HG02970 (cell line): ENCODE data around the gene VENTX.
"Not testable (repeated sequence)": the region's sequence is repeated elsewhere in the genome, so short reads cannot be mapped to it uniquely, and the experiment has no call there.

Experiments
- ATAC-seq: cut with Tn5 transposase; IDR thresholded peaks from one replicate; pipeline ENCODE4 v1.9.1; 2021; ENCODE audit warnings: mild to moderate bottlenecking, moderate library complexity, moderate number of reproducible peaks; ENCODE audit not compliant: unreplicated experiment, low FRiP score

The VENTX gene

DNA sequence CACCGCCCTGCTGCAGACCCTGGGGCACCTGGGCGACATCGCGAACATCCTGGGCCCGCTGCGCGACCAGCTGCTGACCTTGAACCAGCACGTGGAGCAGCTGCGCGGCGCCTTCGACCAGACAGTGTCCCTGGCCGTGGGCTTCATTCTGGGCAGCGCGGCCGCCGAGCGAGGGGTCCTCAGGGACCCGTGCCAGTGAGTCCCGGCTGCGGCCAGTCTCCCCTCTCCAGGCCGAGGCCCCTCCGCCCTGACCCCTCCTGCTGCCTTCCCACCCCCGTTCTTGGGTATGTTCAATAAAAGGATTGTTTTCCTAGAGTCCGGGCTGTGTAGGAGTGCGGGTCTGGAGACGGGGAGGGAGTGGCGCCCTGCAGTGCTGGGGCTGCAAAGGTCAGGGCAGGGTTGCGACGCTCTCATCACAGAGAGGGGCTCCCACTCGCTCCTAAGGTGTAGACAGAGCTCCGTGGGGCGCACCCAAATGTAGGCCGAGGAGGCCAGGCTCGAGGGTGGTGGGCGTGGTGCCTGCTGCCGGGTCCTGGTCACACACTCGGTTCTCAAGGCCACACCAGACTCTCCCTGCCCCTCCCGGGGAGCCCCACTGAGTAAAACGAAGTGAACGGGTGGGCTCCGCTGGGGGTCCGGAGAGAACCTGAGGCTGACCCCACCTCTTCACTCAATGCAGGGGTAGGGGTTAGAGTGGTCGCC is 6.3 kb upstream of the VENTX start:
- no peak for ATAC-seq

DNA sequence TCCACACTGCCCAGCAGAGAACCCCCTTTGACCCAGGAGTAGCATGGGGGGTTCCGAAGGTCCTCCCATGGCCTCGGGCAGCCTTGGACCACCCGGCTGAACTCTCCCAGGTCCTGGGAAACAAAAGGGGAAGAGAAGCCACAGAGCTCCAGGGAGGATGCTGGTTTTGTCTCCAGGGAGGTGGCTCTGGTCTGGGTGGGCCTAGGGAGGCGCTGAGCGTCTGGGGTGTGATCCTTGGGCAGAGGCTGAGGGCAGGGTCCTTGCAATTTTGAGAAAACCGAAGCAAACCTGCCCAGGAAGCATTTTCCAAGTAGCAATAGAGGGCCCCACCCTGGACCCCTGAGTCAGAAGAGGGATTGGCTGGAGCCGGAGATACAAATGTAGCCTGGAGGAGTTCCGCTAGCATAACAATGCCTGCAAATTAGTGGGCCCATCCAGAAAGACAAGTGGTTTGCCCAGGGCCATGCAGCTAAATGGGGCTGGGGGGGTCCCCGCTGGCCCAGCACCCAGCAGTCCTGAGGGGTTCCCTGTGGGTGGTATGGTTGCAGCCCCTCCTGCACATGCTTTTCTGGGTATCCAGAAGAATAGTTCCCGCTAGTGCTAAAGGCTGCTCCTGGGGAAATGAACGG is 5.6 kb upstream of the VENTX start:
- ATAC-seq: no peak

DNA sequence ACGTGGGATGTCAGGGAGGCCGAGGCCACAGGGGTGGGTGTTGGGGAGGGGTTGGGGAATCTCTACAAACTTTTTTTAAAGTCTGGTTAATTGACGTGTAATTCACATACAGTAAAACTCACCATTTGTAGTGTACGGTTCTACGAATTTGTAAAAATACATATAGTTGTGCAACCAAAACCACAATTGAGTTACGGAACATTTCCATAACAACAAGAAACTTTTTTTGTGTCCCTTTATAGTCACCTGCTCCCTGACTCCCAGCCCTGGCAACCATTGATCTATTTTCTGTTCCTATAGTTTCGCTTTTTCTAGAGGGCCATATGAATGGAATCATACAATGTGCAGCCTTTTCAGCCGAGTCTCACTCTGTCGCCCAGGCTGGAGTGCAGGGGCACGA is 2.9 kb upstream of the VENTX start:
- ATAC-seq: not testable (repeated sequence)

DNA sequence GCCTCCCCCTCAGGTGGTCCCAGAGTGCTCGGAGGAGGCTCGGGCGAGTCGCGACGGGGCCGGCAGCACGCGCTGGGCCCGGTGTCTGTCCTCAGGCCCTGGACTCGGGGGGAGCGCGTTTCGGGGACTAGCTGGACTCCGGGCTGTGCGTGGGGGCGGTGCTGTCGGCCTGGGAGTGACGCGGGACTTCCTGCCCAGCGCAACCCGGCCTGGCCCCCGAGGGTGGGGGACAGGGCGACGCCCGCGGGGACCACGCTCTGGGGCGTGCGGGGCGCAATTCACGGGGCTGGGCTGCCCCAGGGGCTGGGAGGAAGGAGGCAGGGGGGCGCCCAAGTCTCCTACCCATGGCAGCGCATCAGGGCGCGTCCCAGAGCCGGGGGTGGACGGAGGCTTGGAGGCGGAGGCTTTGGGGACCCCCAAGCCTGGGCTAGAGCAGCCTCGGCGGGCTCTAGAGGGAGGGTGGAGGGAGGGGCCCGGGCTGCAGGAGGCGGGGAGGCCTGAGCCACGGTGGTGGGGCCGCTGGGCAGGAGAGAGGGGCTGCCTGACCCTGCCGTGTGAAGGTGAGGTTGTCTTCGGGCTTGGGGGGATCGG is 2.3 kb upstream of the VENTX start:
- ATAC-seq: no peak

DNA sequence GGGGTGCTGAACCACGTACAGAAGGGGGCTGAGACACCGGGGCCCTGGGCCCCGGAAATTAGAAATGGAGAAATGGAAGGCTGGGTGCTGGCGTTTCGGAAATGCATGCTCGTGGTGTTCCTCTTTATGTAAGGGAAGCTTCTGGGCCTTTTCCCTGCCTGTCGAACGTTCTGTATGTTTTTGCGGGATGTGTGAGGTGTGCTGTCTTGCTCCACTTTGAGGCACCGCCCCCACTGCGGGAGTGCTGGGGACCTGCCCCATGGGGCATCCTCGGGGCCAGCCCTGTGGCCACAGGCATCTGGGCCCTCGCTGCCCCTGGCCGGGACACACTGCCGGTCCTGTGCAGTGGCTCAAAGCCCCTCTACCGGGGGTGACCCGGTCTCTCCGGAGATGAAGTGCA is 1.7 kb upstream of the VENTX start:
- ATAC-seq: no peak

DNA sequence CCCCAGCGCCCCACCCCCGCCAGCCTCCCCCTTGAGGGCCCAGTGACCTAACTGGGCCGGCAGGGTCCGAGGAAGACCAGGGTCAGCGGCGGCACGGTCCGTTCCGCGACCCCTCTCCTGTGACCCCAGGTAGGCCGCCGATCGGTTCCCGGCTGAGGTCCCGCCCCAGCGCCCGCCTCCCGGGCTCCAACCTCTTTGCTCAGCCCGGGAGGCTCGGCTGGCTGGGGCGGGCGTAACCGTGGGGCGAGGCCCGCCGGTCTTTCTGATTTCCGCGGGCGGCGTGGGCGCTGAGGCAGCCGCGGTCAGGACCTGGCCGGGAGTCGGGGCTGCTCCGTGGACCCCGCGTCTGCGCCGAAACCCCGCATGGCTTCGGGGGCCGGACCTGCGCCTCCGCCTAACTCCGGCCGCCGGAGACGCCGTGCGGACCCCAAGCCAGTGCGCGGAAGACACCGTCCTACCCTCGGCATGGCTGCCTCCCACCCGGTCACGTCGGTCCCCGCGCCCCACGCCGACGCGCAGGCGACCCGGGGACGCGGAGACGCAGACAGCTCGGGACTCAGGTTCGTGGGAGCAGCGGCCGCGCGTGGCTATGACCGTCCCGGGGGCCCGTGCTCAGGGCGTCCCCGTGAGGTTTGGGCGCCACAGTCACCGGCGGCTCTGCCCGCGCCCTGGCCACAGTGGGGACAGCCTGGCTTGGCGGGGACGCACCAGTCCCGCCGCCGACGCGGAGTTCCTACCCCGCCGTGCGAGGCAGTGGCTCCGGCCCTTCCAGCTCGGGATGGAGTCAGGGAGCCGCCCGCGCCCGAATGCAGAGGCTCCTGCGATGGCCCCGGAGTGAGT is 1.0 kb upstream of the VENTX start:
- ATAC-seq: no peak

DNA sequence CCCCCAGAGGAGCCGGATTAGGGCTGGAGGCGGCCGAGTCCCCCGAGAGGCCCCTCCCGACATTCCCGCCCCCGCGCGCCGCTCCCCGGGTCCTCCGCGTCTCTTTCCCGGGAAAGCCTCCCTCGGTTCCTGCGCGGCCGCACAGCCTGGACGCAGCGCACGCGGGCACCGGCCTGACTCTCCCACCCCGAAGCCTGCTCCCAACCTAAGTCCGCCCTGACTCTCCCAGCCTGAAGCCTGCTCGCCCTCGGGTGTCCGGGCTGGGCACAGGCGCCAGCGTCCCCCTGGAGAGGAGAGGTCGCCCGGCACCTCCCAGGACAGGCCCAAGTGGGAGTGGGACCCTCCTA is 441 bp upstream of the VENTX start:
- no peak for ATAC-seq

DNA sequence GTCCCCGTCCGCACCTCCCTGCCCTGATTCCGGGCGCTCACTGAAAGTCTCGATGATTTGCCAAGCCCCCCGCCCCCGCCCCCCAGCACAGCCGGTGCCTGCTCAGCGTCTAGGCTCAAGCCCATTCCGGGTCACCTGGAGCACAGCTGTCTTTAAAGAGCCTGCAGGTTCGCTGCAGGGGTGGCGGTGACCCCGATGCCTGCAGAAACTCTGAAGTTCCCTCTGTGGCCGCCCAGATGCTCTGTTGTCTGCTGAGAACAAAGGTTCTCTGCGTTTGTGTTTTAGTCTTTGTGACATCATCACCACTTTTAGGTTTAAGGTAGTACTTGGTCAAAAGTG is 780 bp downstream of the VENTX start:
- no peak for ATAC-seq

DNA sequence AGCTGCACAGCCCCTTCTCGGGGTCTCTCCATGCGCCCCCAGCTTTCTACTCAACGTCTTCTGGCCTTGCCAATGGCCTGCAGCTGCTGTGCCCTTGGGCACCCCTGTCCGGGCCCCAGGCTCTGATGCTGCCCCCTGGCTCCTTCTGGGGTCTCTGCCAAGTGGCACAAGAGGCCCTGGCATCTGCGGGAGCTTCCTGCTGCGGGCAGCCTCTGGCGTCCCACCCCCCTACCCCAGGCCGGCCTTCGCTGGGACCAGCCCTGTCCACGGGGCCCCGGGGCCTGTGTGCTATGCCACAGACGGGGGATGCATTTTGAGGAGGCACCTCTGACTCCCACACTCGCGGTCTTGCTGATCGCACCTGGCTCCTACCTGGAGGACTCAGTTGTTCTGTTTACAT is 2.3 kb downstream of the VENTX start:
- no peak for ATAC-seq

DNA sequence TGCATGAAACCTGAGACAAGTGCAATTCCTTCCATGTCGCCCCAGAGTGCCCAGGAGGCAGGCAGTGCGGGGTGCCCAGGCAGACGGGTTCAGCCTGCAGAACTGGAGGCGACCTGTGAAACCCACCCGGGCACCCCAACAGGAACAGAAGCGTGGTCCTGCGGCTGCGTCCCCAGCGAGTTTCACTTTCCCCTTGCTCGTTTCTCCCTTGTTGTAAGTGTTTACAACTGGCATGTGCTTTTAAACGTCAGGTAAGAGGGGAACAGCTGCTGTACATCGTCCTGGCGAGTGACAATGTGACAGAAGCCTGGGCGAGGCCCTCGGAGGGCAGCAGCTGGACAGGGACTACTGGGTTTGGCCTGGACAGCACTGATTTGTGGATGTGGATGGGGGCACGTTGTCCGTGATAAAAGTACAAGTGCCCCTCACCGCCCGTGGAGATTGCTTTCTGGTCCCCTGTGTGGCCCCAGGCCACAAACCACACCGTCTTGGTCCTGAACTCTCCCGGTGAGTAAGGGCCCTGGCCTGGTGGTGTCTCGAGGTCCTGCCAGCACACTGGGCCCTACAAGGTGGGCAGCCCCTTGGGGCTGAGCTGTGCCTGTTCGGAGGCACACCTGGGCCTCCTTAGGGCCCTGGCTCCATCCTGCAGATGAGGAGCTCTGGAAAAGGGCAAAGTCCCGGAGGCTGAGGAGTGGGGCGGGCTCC is 4.0 kb downstream of the VENTX start:
- ATAC-seq: no peak

DNA sequence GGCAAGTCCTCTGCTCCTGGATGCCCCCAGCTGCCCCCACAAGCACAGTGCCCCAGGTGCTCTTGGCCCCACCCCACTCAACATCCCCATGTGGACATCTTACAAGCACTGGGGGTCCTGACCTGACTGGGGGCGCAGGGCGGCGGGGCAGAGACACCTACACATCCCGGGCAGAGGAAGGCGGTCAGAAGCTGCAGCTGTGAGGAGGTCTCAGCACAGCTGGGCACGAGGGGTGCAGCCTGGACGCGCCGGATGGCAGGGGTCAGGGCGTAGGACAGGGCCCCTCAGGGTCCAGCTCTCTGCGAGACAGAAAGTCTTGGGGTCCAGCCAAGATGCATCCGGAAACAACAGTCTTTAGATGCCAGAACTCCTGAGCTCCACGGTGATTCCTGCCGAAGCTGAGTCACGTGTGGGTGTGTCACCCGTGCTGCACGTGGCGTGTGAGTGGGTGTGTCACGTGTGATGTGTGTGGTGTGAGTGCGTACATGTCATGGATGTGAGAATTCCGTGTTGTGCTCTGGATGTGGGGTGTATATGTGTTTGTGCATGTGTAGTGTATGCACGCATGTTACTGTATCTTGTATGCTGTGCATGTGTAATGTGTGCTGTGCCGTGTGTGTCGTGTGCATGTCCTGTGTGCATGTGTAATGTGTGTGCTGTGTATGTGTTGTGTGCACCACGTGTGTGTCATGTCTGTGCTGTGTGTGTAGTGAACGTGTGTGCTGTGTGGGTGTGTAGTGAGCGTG is 5.1 kb downstream of the VENTX start:
- no peak for ATAC-seq

DNA sequence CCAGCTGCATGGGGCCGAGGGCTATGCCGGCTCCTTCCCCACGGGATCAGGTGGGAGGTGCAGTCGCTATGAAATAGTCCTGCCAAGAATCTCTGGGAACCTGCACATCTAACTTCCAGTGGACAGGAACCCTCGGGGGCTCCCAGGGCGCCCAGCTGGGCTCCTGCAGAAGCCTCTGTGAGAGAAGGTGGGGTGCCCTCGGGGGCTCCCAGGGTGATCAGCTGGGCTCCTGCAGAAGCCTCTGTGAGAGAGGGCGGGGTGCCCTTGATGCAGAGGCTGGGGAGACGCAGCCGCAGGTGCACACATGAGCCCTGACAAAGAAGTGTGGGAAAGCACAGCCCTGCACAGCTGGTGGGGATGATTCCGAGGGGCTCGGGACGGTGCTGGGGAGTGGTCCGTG is 5.9 kb downstream of the VENTX start:
- no peak for ATAC-seq

DNA sequence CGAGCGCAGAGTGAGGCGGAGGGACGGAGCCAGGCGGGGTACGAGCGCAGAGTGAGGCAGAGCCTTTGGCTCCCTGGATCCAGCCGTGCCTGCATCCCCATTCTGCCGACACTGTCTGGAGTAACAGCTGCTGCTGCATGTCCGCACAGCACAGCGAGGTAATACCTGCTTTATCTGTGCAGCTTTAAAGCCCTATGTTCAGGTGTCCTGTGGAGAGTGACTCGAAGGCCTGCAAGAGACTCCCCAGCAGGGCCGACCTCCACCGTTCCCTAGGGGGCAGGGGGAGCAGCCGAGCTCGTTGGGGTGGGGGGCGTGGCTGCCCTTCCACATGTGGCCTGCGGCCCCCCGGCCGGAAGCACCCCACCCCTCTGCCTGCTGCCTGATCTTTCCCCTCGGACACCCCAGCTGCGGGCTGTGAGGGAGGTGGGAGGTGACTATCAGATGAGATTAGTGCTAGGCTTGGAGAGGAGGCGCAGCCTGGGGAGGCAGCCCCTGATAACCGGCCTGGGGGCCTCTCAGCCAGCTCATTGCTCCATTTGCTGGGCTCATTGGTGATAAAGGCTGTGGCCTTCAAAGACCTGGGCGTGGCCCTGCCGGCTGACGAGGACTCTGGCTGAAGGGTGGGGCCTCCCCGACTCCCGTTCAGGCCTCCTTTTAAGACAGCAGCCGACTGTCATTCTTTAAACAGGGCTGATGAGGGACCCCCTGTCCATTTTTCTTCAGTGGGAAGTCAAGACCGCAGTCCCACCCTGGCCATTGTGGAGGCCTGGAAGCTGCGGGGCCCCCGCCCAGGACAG is 8.0 kb downstream of the VENTX start:
- no peak for ATAC-seq

DNA sequence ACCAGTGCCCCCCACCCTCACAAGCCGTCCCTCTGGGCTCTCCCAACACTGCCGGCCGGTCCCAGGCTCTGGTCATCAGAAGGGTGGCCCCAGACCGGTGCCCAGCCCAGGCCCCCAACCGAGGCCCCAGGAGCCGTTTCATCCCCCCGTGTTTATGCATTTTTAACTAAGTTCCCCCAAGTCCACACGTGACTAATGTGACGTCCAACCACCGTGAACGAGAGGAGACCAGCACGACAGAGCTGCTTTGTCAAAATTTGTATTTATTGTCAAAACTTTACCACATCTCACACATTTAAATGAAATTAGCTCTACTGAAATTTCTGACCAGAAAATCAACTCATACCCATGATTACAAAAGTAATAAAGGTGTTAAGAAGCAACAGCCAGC is 8.6 kb downstream of the VENTX start:
- no peak for ATAC-seq

DNA sequence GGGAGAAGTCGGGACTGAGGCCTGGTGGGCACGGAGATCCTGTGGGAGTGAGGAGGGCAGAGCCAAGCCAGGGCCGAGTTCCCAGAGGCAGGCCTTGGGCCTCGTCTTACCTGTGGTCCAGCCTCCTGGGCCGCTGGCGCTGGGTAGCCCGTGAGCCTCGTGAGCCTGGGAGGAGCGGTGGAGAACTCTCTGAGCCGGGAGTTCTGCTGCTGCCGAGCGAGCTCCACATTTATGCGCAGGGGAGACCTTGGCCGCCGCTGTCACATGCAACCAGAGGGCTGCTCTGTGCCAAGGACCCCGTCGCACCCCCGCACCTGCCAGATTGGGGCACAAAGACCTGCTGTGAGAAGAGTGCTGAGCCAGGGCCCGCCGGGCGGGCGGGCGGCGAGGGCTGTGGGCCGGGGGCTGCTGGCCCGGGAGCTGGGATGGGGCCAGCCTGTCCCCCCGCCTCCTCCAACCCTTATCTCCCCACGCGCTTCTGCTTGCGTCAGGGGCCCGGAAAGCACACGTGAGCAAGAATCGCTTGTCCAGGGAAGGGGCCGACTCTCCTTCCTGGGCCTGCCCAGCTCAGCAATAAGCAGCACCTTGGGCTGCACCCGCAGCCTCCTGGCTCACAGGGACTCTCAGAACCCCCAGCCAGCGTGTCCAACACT is 10.2 kb downstream of the VENTX start:
- no peak for ATAC-seq

DNA sequence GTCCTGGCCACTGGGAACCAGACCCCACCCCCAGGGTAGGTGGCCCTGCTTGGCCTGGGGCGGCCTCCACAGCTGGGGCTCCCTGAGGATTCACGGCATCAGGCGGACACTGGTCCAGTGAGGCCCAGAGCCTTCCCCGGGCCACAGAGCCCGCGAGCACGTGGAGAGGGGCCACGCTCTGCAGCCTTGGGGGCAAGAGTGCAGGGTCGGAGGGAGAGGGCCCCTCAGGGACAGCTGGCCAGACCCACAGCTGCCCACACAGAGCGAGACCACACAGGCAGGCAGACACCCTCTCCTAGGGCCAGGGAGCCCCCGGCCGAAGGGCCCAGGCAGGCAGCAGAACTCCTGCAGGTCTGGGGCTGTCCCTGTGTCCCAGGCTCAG is 10.7 kb downstream of the VENTX start:
- no peak for ATAC-seq

DNA sequence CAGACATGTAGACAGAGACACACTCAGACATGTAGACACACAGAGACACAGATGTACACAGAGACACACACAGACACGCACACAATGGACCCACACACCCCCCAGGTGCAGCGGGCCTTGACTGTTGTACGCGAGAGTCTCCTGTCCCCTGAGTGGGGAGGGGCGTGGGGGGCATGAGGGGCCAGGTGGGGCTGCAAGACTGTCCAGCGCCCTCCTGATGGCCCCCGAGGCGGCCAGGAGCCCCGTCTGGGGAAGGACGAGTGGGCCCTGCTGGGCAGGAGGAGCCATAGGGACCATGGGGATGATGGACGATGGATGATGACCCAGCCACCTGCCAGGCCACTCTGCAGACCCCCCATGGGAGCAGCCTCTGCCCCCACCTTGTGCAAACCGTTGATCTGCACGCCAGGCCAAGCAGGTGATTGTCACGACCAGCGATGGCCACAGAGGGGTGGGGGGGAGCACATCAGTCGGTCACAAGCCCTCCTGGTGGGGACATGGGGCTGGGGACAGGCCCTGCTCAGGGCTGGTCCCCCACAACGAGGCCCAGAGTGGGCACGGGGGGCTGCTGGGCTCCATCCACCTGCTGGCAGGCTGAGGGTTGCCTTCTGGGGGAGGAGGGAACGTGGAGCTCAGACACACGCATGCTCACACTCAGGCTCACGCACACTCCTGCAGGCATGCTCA is 11.6 kb downstream of the VENTX start:
- ATAC-seq: no peak

DNA sequence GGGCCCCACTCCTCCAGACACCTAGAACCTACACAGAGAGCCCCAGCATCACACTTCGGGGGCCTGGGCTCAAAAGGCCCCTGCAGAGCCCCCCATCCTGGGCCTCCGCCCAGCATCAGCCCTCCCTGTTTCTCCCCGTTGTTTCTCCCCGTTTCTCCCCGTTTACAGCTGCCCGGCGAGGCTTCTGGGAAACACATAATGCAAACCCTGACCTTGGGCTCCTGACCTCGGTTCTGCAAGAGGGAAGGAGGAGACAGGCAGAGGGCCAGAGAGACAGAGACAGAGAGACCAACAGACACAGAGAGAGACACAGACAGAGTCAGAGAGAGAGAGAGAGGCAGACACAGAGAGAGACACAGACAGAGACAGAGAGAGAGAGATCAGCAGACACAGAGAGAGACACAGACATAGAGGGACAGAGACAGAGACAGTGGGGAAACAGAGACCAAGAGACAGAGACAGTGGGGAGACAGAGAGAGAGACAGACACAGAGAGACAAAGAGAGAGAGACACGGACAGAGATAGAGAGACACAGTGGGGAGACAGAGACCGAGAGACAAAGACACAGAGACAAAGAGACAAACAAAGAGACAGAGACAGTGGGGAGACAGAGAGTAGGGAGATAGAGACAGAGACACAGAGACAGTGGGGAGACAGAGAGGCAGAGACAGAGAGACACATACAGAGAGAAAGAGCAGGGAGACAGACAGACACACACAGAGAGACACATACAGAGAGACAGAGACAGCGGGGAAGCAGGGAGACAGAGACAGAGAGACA is 12.5 kb downstream of the VENTX start:
- ATAC-seq: no peak
